NCI-H69 (cell line): ENCODE results near the gene OPA3.
A peak's percentile ranks its signal among the peaks of the same experiment; 100 is the strongest.
"Not testable (repeated sequence)": the region's sequence is repeated elsewhere in the genome, so short reads cannot be mapped to it uniquely, and the experiment has no call there.

Experiments
- DNase-seq: peaks from one replicate; lab custom pipeline; 2025; lab: John Stamatoyannopoulos, UW

Gene OPA3

GRCh38 chr19:45584332-45585157 is at the start of gene OPA3:
OPA3 (minus strand) TSS chr19:45584802; CDS start chr19:45584764, 38 bp downstream.
- DNase-seq = peak; percentile 100

- DNase-seq = peak; percentile 90
These were observed 48.0 kb upstream of the OPA3 start for GRCh38 chr19:45632468-45633196.

GRCh38 chr19:45630463-45630862 is 45.9 kb upstream of the OPA3 start:
- peak; percentile 27 for DNase-seq

- DNase-seq = no peak
These were observed 45.1 kb upstream of the OPA3 start for GRCh38 chr19:45629704-45630103.

GRCh38 chr19:45628219-45628618 is 43.6 kb upstream of the OPA3 start:
- not testable (repeated sequence) for DNase-seq

- DNase-seq = no peak
These were observed 39.4 kb upstream of the OPA3 start for GRCh38 chr19:45623984-45624383.

- no peak for DNase-seq
These were observed 37.4 kb upstream of the OPA3 start for GRCh38 chr19:45621976-45622503.

GRCh38 chr19:45621389-45621788 is 36.8 kb upstream of the OPA3 start:
- DNase-seq = no peak

GRCh38 chr19:45616704-45617017 is 32.1 kb upstream of the OPA3 start:
- DNase-seq = no peak

GRCh38 chr19:45615795-45616703 is 31.4 kb upstream of the OPA3 start:
- DNase-seq = peak; percentile 92

GRCh38 chr19:45615056-45615455 is 30.5 kb upstream of the OPA3 start:
- DNase-seq = not testable (repeated sequence)

GRCh38 chr19:45613926-45614725 is 29.5 kb upstream of the OPA3 start:
- DNase-seq = peak; percentile 65

GRCh38 chr19:45608948-45609347 is 24.3 kb upstream of the OPA3 start:
- DNase-seq = no peak

- DNase-seq = peak; percentile 79
These were observed 22.7 kb upstream of the OPA3 start for GRCh38 chr19:45607071-45608029.

- DNase-seq = peak; percentile 53
These were observed 17.1 kb upstream of the OPA3 start, which contains the start of gene GPR4 for GRCh38 chr19:45601524-45602374. GPR4 (minus strand) TSS chr19:45602212; CDS start chr19:45591866, 10,346 bp downstream.

GRCh38 chr19:45601115-45601514 is 16.5 kb upstream of the OPA3 start:
- DNase-seq = no peak

- DNase-seq = no peak
These were observed 15.8 kb upstream of the OPA3 start for GRCh38 chr19:45600340-45600885.

- peak; percentile 64 for DNase-seq
These were observed 14.7 kb upstream of the OPA3 start for GRCh38 chr19:45599286-45599685.
